VCaP (cell line): ENCODE results near the gene MAGEB1.

ENCODE experiments used
- H3K27ac ChIP-seq: fragments of 450-650 bp; 2 replicates; pipeline ENCODE4 v1.5.1; 2017
- CTCF ChIP-seq: fragments of 450-650 bp; conservative IDR thresholded peaks from 2 replicates; pipeline ENCODE4 v1.5.1; 2017; ENCODE audit warnings: mild to moderate bottlenecking, moderate library complexity

The MAGEB1 gene

GRCh38 chrX:30246769-30247489 is at the start of gene MAGEB1:
TSS of gene MAGEB1 (plus strand) at chrX:30247146. CDS start at chrX:30250494, 3,348 bp downstream.
- H3K27ac ChIP-seq, result no peak within 1 kb of the TSS
- TF ChIP-seq CTCF, result no peak

- no peak for TF ChIP-seq CTCF
- no peak overlapping the region for H3K27ac ChIP-seq
These were observed 34.8 kb upstream of the MAGEB1 start for GRCh38 chrX:30212172-30212571.

GRCh38 chrX:30215357-30215843 is 31.5 kb upstream of the MAGEB1 start, which contains the start of gene MAGEB2:
TSS of gene MAGEB2 (plus strand) at chrX:30215563. CDS start at chrX:30218581, 3,018 bp downstream.
- H3K27ac ChIP-seq, result no peak within 1 kb of the TSS
- no peak for TF ChIP-seq CTCF

GRCh38 chrX:30217465-30217864 is 29.5 kb upstream of the MAGEB1 start:
- no peak overlapping the region for H3K27ac ChIP-seq
- no peak for TF ChIP-seq CTCF

- H3K27ac ChIP-seq, result peak overlapping the region; percentile 29; the same call in 1 of the 2 replicates
- TF ChIP-seq CTCF, result no peak
These were observed 27.6 kb upstream of the MAGEB1 start for GRCh38 chrX:30219372-30219771.

- TF ChIP-seq CTCF, result no peak
- H3K27ac ChIP-seq, result no peak overlapping the region
These were observed 26.3 kb upstream of the MAGEB1 start for GRCh38 chrX:30220661-30221060.

GRCh38 chrX:30224536-30224935 is 22.4 kb upstream of the MAGEB1 start:
- no peak overlapping the region for H3K27ac ChIP-seq
- TF ChIP-seq CTCF, result no peak
